ENCODE data around the gene GFRA4.

DNA sequence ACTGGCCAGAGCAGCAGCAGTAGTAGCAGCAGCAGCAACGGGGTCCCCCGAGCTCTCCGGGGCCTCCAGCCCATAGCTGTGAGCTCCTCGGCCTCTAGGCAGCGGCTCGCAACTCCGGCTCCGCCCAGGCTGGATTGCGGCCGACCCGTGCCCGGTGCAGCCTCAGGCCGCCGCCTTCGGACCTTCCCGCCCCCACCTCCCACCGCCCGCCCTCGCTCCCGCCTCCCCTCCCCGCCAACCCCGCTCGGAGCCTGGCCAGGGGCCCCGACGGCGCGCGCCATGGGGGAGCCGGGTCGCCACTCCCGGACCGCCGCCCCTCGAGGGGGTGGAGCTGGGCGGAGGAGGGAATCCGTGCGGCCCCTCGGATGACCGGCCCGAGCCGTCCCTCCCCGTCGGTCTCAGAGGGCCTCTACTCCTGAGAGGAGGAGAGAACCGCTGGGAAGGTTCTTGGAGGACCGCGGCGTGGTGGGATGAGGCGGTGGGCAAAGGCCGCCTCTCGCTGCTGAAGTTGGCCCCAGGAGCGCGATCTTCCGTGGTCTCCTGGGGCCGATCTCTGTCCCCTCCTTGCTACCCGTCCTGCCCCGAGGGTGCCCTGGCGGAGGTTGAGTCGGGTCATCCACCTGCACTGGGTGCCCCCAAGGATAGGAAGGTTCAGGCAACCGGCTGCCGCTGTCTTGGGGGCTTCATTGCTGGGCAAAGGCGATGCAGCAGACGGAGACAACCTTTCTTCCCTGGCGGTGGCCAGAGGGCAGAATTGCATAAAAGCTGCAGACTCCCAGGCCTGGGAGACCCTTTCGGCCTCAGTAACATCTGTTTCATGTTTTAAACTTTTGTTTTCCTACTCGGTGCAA lies 19.0 kb upstream of the GFRA4 start, which contains the start of gene ADAM33:
- TF ChIP-seq, protein P1, sequence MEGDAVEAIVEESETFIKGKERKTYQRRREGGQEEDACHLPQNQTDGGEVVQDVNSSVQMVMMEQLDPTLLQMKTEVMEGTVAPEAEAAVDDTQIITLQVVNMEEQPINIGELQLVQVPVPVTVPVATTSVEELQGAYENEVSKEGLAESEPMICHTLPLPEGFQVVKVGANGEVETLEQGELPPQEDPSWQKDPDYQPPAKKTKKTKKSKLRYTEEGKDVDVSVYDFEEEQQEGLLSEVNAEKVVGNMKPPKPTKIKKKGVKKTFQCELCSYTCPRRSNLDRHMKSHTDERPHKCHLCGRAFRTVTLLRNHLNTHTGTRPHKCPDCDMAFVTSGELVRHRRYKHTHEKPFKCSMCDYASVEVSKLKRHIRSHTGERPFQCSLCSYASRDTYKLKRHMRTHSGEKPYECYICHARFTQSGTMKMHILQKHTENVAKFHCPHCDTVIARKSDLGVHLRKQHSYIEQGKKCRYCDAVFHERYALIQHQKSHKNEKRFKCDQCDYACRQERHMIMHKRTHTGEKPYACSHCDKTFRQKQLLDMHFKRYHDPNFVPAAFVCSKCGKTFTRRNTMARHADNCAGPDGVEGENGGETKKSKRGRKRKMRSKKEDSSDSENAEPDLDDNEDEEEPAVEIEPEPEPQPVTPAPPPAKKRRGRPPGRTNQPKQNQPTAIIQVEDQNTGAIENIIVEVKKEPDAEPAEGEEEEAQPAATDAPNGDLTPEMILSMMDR (IDR thresholded peaks at IDR 0.05 in 4 of 5, conservative IDR thresholded peaks at IDR 0.05 in 1 of 5) = no peak
- no peak for TF ChIP-seq POLR2A (IDR thresholded peaks at IDR 0.05)
